HAP-1 (cell line): ENCODE measurements around the gene THYN1.
"Not testable (repeated sequence)": the region's sequence is repeated elsewhere in the genome, so short reads cannot be mapped to it uniquely, and the experiment has no call there.

ENCODE experiments used
- DNase-seq, 2 experiments: peaks; one replicate each; pipeline ENCODE4 v3.0.0-alpha.2; 2016 to 2020; ENCODE audit warnings: low spot score in 2 of 2
- H3K27me3 ChIP-seq: fragments of 250-450 bp; sonication (Bioruptor Pico); 2 replicates; pipeline ENCODE4 v1.5.1; 2020; ENCODE audit warnings: low read depth, mild to moderate bottlenecking, moderate library complexity
- H3K36me3 ChIP-seq: fragments of 250-450 bp; sonication (Bioruptor Pico); replicated peaks from 2 replicates; pipeline ENCODE4 v1.5.1; 2020; ENCODE audit warnings: mild to moderate bottlenecking
- H3K4me1 ChIP-seq: fragments of 250-450 bp; sonication (Bioruptor Pico); 2 replicates; pipeline ENCODE4 v1.5.1; 2020; ENCODE audit warnings: mild to moderate bottlenecking
- H3K4me3 ChIP-seq: fragments of 250-450 bp; sonication (Bioruptor Pico); 2 replicates; pipeline ENCODE4 v1.5.1; 2020; ENCODE audit warnings: mild to moderate bottlenecking, moderate library complexity
- H3K9me3 ChIP-seq: fragments of 250-450 bp; sonication (Bioruptor Pico); 2 replicates; pipeline ENCODE4 v1.5.1; 2020; ENCODE audit warnings: mild to moderate bottlenecking, moderate library complexity
- in situ Hi-C: fragments of 300-500 bp; cut with MboI; formaldehyde crosslinking; loops from 3 replicates; pipeline ENCODE4 v1.14.3; 2020; ENCODE audit warnings: low sequenced_read_pairs, inconsistent platforms, mixed read lengths

Gene THYN1

GRCh38 chr11:134253188-134253993 is at the start of gene THYN1, which contains the start of gene ACAD8:
Gene THYN1 (minus strand): TSS chr11:134253352. CDS start chr11:134252882, 470 bp downstream.
Gene ACAD8 (plus strand): TSS chr11:134253568. CDS start chr11:134253601, 33 bp downstream.
- H3K36me3 ChIP-seq, result peaks cover 22% of the 10 kb centered on the region
- H3K9me3 ChIP-seq, result no peaks in the 10 kb centered on the region
- peak within 1 kb of the TSS; percentile 78 for H3K4me3 ChIP-seq
- in situ Hi-C loops, result no loop called here
- peak; percentile 96 to 98 for DNase-seq
- no peaks in the 10 kb centered on the region for H3K27me3 ChIP-seq
- peaks cover 20% of the 10 kb centered on the region for H3K4me1 ChIP-seq

GRCh38 chr11:134294664-134295063 is 41.5 kb upstream of the THYN1 start:
- H3K36me3 ChIP-seq, result no peaks in the 10 kb centered on the region
- H3K4me1 ChIP-seq, result no peaks in the 10 kb centered on the region
- DNase-seq, result no peak
- H3K9me3 ChIP-seq, result no peaks in the 10 kb centered on the region
- no peaks in the 10 kb centered on the region for H3K27me3 ChIP-seq
- in situ Hi-C loops, result no loop called here
- no peak overlapping the region for H3K4me3 ChIP-seq

GRCh38 chr11:134293119-134294113 is 40.3 kb upstream of the THYN1 start:
- Histone ChIP-seq H3K9me3 (no peaks in the 10 kb centered on the region), H3K27me3 (no peaks in the 10 kb centered on the region), H3K36me3 (no peaks in the 10 kb centered on the region), H3K4me3 (no peak overlapping the region), H3K4me1 (no peaks in the 10 kb centered on the region)
- in situ Hi-C loops, result no loop called here
- DNase-seq, result no peak

GRCh38 chr11:134292661-134293060 is 39.5 kb upstream of the THYN1 start:
- Histone ChIP-seq H3K27me3 (no peaks in the 10 kb centered on the region), H3K9me3 (no peaks in the 10 kb centered on the region), H3K4me3 (no peak overlapping the region), H3K4me1 (no peaks in the 10 kb centered on the region), H3K36me3 (no peaks in the 10 kb centered on the region)
- in situ Hi-C loops, result no loop called here
- DNase-seq, result no peak

GRCh38 chr11:134291196-134291595 is 38.0 kb upstream of the THYN1 start:
- DNase-seq, result no peak
- no peaks in the 10 kb centered on the region for H3K4me1 ChIP-seq
- no peak overlapping the region for H3K4me3 ChIP-seq
- no peaks in the 10 kb centered on the region for H3K27me3 ChIP-seq
- H3K9me3 ChIP-seq, result no peaks in the 10 kb centered on the region
- in situ Hi-C loops, result no loop called here
- no peaks in the 10 kb centered on the region for H3K36me3 ChIP-seq

- no peak for DNase-seq
- in situ Hi-C loops, result no loop called here
- H3K4me3 ChIP-seq, result no peak overlapping the region
- H3K27me3 ChIP-seq, result no peaks in the 10 kb centered on the region
- H3K36me3 ChIP-seq, result no peaks in the 10 kb centered on the region
- no peaks in the 10 kb centered on the region for H3K9me3 ChIP-seq
- no peaks in the 10 kb centered on the region for H3K4me1 ChIP-seq
Measured at GRCh38 chr11:134290646-134291045, 37.5 kb upstream of the THYN1 start.

- Histone ChIP-seq H3K9me3 (no peaks in the 10 kb centered on the region), H3K27me3 (no peaks in the 10 kb centered on the region), H3K4me1 (no peaks in the 10 kb centered on the region), H3K36me3 (no peaks in the 10 kb centered on the region), H3K4me3 (no peak overlapping the region)
- in situ Hi-C loops, result no loop called here
- DNase-seq, result no peak
Measured at GRCh38 chr11:134289789-134290188, 36.6 kb upstream of the THYN1 start.

- no peaks in the 10 kb centered on the region for H3K36me3 ChIP-seq
- H3K4me1 ChIP-seq, result no peaks in the 10 kb centered on the region
- H3K4me3 ChIP-seq, result no peak overlapping the region
- H3K9me3 ChIP-seq, result no peaks in the 10 kb centered on the region
- in situ Hi-C loops, result no loop called here
- DNase-seq, result no peak
- H3K27me3 ChIP-seq, result no peaks in the 10 kb centered on the region
Measured at GRCh38 chr11:134289167-134289566, 36.0 kb upstream of the THYN1 start.

GRCh38 chr11:134288486-134288885 is 35.3 kb upstream of the THYN1 start:
- no peaks in the 10 kb centered on the region for H3K36me3 ChIP-seq
- H3K27me3 ChIP-seq, result no peaks in the 10 kb centered on the region
- H3K4me1 ChIP-seq, result no peaks in the 10 kb centered on the region
- H3K4me3 ChIP-seq, result no peak overlapping the region
- no peaks in the 10 kb centered on the region for H3K9me3 ChIP-seq
- no peak for DNase-seq
- in situ Hi-C loops, result no loop called here

GRCh38 chr11:134287561-134287960 is 34.4 kb upstream of the THYN1 start:
- Histone ChIP-seq H3K4me1 (no peaks in the 10 kb centered on the region), H3K9me3 (no peaks in the 10 kb centered on the region), H3K36me3 (no peaks in the 10 kb centered on the region), H3K27me3 (no peaks in the 10 kb centered on the region), H3K4me3 (no peak overlapping the region)
- DNase-seq, result no peak
- in situ Hi-C loops, result no loop called here

GRCh38 chr11:134284349-134284748 is 31.2 kb upstream of the THYN1 start:
- H3K4me1 ChIP-seq, in situ Hi-C loops, H3K36me3 ChIP-seq, H3K27me3 ChIP-seq, H3K4me3 ChIP-seq, DNase-seq, H3K9me3 ChIP-seq: not testable (repeated sequence)

GRCh38 chr11:134283461-134284230 is 30.5 kb upstream of the THYN1 start:
- no peak for DNase-seq
- Histone ChIP-seq H3K4me1 (no peaks in the 10 kb centered on the region), H3K9me3 (no peaks in the 10 kb centered on the region), H3K36me3 (no peaks in the 10 kb centered on the region), H3K4me3 (no peak overlapping the region), H3K27me3 (no peaks in the 10 kb centered on the region)
- in situ Hi-C loops, result no loop called here
